A673 (cell line): ENCODE results near the gene PDZD8.

Source experiments
- EZH2 ChIP-seq: fragments of 200-600 bp; sonication (generic); IDR thresholded peaks from 2 replicates; pipeline ENCODE4 v1.6.1; 2017; ENCODE audit warnings: borderline replicate concordance, low read depth, mild to moderate bottlenecking, mixed read lengths, antibody characterized with exemption, low read length; ENCODE audit not compliant: poor library complexity, severe bottlenecking
- TF ChIP-seq, protein P1 (sequence below): fragments of 300-800, 200-600 bp; sonication (generic); conservative IDR thresholded peaks from 2 replicates; pipeline ENCODE4 v1.5.1; 2017; ENCODE audit warnings: low read depth, mild to moderate bottlenecking, antibody characterized with exemption, low read length, moderate library complexity, mixed read lengths

DNA sequence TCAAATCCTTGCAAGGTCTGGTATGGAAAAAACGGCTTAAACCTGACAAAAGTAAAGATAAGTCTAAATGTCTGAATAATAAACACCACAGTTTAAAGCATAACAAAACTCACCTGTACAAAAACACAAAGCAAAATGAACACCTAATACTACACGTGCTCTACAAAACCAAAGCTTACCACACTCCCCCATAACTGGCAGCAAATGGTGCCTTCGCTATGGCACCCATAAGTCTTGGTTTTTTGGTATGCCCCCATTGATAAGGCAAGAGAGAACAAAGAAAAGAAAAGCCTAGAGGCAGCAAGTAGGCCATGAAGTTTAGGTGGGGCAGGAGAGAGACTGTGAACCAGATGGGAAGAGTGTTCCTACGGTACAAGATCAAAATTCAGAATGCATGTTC lies 34.2 kb downstream of the PDZD8 start:
- TF ChIP-seq, protein P1, sequence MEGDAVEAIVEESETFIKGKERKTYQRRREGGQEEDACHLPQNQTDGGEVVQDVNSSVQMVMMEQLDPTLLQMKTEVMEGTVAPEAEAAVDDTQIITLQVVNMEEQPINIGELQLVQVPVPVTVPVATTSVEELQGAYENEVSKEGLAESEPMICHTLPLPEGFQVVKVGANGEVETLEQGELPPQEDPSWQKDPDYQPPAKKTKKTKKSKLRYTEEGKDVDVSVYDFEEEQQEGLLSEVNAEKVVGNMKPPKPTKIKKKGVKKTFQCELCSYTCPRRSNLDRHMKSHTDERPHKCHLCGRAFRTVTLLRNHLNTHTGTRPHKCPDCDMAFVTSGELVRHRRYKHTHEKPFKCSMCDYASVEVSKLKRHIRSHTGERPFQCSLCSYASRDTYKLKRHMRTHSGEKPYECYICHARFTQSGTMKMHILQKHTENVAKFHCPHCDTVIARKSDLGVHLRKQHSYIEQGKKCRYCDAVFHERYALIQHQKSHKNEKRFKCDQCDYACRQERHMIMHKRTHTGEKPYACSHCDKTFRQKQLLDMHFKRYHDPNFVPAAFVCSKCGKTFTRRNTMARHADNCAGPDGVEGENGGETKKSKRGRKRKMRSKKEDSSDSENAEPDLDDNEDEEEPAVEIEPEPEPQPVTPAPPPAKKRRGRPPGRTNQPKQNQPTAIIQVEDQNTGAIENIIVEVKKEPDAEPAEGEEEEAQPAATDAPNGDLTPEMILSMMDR = no peak
- no peak for TF ChIP-seq EZH2
